Measurements from ENCODE around the gene NUDT1.

Gene NUDT1

DNA sequence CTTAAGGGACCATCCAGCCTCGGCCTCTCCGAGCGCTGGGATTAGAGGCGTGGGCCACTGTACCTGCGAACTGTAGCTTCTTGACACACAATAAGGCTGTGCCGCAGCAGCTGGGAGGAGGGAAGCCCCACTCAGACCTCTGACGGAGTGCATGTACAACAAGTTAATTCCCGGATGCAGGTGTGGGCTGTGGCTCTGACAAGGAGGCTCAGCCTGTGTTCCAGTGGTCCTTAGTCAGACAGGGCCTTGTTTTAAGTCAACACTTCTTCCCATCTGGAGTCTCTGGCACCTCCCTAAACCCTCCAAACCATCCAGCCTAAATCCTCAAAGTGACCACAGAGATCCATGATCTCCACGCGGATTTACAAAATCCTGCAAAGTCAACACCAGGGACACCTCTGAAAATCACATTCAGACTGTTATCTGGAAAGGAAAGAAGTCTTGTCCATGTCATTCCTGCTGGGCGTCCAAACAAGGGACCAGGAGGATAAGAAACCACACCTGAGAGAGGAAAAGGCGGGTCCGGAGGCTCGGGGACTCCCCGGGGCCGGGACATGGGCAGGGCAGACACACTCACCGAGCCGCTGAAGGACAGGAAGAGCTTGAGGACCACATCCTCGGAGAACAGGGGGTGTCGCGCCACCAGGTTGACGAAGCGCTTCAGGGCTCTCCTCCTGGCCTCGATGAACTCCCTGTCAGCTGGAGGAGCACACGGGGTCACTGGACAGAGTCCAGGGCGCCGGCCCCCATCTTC is 29.4 kb downstream of the NUDT1 start:
- DNase-seq, result no peak

DNA sequence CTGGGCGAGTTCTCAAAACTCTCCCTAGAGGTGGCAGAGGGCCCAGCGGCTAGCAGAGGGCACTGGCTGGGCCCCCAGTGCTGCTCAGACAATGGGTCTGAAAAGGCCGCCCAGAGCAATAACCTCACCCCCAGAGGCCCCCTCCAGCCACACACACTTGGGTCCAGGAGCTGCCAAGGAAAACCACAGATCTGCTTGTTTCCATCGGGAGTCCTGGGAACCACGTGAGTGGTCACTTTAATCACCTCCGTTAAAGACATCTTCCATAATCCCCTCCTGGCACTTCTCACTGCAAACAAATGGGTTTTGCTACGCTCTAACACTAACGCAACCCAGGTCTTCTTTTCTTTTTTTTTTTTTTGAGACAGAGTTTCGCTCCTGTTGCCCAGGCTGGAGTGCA is 30.0 kb downstream of the NUDT1 start:
- no peak for DNase-seq

DNA sequence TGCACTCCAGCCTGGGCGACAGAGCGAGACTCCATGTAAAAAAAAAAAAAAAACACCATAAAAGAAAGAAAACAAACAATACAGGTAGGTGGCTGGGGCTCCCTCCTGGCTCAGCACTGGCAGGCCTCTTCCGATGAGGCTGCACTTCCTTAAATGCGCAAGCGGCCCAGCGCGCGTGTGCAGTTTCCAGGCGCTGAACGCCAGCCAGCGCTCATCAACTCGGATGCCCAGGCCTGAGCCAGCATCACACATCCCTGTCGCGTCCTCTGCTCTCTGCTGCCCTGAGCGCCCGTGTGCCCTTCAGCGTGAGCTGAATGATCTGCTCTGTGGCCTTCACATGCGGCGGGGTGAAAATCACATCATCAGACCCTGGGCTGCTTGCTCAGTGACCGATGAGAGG is 31.8 kb downstream of the NUDT1 start:
- DNase-seq, result no peak

DNA sequence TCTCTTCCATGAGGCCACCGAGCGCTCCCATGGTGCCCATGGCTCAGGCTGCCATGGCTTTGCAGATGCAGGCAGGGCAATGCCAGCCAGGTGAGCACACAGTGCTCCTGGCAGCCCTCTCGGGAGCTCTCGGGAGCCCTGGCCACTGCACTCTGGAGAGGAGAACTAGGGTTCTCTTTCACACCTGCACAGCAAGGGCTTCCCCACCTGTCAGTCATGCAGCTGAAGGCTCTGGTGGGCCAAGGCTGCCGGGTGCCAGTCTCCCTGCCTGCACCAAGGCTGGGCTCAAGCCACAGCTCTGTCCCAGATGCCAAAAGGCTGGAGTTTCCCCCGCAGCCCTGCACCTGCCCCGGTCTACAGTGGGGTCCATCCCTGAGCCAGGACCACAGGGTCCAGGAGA is 32.6 kb downstream of the NUDT1 start:
- DNase-seq, result no peak

DNA sequence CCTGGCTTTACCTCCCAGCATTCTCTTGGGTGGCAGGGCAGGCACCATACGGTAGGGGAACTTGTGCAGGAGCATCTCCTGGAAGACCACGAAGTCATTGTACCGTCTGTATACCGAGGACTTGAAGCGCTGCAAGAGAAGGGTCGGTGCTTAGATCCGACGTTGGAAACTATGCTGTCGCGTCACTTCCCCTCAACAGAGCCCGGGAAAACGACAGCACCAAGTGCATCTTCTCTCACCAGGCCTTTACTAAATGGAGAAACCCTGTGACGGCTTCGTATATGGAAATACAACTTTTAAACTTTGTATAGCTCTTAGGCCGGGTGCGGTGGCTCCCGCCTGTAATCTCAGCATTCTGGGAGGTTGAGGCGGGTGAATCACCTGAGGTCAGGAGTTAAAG is 33.1 kb downstream of the NUDT1 start:
- no peak for DNase-seq

DNA sequence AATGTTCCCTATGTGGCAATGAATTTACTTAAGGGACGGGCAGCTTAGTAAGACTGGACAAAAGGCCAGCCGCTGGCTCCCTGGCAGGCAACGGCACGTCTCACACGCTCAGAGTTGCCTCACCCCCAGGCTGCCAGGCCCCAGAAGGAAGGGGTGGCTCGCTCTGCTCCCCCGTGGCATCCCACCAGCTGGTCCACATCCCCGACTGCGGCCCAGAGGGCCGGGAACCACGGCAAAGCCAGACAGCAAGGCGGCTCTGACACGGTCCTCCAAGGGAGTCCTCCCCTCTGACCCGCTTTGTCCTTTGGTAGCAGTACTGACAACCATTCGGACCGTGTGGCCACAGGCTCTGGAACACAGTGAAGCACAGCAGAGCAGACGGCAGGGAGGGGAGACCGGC is 34.1 kb downstream of the NUDT1 start:
- DNase-seq, result no peak

DNA sequence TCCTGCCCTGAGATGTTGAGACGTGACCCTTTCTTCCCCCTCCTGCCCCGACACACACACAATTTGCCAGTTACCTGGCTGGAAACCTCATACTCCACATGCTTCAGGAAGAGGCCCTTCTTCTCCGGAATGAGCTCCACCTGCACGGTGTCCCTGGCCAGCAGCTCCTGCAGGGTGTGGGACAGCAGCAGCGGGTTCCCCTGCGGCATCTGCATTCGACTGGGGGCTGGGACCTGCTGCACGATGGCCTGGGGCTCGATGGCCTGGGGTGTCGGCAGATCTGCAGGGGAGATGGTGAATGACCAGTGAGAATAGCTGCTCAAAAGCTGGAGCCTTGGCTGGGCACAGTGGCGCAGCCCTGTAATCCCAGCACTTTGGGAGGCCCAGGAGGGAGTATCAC is 36.0 kb downstream of the NUDT1 start:
- DNase-seq, result no peak

DNA sequence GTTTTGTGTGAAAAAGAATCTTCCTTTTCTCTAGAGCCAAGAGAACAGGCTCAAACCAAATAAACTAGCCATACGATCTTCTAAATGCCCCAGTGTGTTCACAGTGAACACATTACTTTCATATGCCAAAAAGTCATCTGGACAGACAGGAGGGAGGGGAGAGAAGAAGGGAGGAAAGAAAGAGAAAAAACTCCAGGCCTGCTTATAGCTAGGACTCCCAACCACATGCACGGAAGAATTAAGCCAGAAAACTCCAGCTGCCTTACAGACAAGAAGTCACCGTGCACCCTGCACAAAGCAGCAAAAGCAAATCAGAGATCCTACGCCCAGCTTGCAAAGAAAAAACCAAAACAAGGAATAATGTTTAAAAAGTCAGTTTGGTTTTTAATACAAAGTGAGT is 37.9 kb downstream of the NUDT1 start:
- DNase-seq, result peak in 1 of 2 experiments; percentile 62

DNA sequence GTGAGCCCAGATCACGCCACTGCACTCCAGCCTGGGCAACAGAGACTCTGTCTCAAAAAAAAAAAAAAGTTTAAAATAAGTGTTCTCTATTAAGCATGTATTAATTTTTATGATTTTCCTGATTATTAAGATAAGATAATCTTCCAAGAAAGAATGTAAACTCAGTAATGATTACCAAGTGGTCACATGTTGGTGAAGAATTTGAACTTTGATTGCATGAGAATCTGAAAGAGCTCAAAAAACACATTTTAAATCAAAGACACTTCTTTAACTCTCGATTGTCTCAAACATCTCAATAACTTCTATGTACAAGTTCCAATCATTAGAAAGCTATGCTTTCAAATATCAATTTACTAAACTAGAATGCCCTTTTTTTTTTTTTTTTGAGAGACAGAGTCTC is 38.4 kb downstream of the NUDT1 start:
- DNase-seq, result no peak

DNA sequence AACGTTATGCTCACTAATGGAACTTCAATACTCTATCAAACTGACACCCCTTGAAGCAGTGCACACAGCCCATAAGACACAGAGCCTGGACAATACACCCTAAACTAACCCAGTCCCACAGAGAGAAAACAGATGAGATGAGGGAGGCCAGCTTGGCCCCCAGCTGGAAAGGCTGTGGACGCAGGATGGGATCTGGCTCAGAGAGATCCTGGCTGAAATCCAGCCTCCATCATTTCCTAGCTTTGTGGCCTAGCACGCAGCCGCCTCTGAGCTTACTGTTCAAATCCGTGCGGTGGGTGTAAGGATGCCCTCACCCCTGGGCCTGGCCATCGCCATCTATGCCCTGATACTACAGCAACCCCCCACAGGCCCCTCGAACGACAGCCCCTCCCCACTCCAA is 39.5 kb downstream of the NUDT1 start:
- peak; percentile 18 to 80 for DNase-seq

DNA sequence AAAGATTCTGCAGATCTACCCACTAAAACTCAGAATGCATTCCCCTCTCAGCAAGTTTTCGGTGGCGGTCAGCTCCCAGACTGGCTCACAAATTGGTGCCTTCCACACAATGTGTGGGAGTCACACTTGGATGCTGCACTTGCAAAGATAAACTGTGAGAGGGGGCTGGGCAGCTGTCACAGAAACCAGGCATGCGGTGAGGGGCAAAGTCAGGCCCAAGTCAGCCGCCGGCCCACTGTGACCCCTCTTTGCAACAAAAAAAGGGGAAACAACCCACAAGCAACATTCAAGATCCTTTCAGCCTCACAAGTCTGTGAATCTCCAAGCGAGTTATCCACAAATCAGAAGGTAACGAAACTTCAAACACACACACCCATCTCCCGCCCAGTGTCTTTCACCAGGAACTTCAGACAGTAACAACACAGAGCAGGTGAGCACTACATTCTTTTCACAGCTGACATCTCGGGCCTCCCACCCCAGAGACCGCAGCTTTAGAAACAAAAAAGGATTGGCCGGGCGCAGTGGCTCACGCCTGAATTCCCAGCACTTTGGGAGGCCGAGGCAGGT is 40.2 kb downstream of the NUDT1 start:
- DNase-seq, result no peak

DNA sequence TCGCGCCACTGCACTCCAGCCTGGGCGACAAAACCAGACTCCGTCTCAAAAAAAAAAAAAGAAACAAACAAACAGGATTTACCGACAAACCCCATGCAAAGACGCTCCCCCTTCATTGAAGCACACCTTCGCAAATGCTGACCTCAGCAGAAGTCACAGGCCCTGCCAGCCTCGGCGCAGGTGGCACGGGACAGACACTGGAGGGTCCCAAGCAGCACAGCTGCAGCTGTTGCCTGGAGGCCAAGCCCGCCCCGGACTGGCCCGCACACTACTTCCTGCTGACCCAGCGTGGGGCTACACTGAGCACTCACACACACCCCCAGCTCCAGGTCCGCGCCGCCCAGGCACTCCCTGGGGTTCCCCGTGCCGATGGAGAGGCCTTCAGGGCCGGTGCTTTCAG is 41.0 kb downstream of the NUDT1 start:
- no peak for DNase-seq

DNA sequence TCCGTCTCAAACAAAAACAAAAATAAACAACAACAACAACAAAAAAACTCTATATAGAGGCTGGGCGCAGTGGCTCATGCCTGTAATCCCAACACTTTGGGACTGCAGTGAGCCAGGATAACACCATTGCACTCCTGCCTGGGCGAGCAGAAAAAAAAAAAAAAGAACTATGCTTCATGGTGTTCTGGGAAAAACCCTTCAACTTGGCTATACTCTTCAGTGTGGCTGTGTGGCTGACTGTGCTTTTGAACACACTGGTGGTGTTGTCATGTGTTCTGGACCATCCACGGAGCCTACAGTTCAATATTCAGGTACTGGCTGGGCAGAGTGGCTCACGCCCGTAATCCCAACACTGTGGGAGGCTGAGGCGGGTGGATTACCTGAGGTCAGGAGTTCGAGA is 45.7 kb downstream of the NUDT1 start:
- DNase-seq, result no peak

DNA sequence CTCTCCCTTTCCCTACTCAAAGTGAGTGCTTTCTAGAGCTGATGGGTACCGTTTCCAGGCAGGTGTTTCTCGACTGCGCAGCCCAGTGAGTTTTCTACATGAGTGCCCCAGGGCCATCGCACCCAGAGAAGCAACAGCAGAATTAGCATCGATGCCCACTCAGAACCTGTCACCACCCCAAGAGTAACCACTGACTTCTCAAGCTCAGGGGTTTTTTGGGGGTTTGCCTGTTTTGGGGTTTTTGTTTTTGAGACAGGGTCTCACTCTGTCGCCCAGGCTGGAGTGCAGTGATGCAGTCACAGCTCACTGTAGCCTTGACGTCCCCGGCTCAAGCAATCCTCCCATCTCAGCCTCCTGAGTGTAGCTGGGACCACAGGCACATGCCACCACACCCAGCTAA is 46.5 kb downstream of the NUDT1 start:
- DNase-seq, result no peak

DNA sequence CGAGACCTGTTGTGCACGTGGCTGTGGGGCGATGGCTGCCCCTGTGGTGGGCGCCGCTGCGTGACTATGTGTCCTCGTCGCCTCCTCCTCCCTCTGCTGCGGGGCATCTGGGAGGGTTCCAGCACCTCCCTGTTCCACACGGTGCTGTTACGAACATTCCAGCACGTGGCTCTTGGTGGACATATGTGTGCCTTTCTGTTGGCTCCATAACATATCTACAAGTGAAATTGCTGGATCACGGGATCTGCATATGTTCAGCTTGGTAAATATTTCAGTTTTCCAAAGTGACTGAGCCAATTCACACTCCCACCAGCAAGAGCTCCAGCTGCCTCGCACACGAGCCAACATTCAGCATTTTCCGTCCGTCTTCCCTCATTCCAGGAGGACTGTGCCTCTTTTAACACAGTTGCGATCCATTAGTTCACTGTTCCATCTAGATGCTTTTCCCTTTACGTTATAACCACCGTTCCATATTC is 47.1 kb downstream of the NUDT1 start:
- DNase-seq, result peak in 1 of 2 experiments; percentile 32

DNA sequence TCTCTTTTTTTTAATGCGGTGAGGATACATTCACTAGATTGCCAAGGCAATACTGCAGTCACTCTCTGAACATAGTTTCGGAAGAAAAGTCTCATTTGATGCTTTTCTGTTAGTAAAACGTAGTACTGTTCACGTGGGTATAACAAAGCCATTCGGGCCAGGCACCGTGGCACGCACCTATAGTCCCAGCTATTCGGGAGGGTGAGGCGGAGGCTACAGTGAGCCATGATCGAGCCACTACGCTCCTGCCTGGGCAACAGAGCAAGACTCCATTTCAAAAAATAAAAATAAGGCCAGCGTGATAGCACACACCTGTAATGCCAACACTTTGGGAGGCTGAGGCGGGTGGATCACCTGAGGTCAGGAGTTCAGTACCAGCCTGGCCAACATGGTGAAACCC is 47.6 kb downstream of the NUDT1 start:
- DNase-seq, result no peak

DNA sequence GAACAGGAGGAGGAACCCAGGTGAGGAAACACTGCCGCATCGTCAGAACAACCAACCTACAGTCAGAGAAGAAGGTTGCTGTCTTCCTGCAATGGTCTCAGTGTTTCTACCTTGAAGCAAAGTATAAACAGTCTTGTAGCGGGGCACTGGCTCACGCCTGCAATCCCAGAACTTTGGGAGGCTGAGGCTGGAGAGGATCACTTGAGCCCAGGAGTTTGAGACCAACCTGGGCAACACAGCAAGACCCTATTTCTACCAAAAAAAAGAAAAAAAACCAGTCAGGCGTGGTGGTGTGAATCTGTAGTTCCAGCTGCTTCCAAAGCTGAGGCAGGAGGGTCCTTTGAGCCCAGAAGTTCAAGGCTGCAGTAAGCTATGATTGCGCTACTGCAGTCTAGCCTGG is 48.9 kb downstream of the NUDT1 start:
- no peak for DNase-seq

DNA sequence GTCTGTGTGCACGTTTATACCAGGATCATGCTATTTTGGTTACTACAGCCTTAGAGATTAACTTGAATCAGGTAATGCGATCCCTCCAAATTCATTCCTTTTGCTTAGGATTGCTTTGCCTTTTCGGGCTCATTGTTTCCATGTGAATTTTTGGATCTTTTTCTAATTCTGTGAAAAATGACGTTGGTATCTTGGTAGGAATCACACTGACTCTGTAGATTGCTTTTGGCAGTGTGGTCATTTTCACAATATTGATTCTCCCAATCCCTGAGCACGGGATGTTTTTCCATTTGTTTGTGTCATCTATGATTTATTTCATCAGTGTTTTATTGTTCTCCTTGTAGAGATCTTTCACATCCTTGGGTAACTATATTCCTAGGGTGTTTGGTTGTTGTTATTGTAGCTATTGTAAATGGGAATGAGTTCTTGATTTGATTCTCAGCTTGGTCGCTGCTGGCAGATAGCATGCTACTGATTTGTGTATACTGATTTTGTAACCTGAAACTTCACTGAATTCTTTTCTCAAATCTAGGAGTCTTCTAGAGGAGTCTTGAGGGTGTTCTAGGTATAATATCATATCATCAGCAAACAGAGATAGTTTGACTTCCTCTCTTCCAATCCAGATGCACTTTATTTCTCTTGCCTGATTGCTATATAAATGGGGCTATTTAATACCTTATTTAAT is 54.1 kb downstream of the NUDT1 start:
- DNase-seq, result no peak

DNA sequence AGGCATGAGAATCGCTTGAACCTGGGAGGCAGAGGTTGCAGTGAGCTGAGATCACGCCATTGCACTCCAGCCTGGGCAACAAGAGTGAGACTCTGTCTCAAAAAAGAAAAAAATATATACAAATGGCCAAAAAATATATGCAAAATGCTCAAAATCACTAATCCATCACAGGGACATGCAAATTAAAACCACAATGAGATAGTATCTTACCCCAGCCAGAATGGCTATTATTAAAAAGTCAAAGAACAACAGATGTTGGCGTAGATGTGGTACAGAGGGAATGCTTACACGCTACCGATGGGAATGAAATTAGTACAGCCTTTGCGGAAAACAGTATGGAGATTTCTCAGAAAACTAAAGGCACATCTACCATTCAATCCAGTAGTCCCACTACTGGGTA is 54.8 kb downstream of the NUDT1 start:
- DNase-seq, result no peak

DNA sequence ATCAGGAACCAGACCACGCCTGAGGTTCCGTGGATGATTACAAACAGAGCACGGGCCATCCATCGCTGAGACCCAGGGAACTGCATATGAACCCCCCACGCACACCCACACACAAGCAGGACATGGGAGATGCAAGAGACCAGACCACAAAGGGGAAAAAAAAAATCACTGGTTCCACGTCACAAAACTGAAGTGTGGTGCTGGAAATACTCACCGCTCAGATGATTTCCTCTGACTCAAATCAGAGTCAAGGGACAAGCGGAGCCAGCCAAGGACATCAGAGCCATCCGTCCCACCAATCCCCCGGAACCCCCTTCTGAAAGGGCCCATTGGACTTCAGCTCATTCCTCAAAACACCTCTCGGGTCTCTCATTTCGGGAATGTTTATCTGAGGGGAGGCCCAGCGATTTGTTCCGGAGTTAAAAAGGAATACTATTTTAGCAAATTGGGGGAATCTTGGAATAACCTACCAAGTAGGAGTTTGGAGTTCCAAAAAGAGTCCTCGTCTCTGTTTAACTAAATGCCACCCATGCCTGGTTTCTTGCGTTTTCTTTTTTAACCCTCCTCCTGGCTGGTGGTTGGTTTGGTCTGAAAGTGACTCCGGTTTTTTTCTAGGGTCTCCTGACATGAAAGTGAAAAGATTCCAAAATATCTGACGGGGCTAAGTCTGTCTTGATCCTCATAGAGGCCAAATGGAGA is 57.3 kb downstream of the NUDT1 start:
- DNase-seq, result no peak

DNA sequence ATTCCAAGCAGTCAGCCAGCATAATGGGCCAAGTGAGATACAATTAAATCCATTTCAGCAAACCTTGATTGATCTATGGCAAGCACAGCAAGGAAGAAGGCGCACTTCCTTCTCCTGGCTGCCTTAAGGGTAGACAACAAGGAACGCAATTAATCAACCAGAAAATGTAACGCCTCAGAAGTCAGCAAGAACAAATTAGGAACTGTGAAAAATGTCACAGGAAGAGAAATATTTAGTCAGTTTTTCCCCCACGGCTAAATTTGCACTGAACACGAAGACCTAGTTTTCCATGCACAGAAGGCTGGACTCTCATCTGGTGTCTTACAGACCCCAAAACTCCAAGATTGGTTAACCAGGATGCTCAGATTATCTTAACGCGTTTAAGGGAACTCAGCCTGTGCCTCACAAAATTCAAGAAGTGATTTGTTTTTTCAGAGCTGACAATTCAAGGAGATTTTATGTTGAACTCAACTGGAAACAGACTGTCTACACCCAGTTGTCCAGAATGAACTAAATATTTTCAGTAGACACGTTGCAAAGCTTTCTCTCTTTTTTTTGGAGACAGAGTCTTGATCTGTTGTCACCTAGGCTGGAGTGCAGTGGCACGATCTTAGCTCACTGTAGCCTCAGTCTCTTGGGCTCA is 58.0 kb downstream of the NUDT1 start:
- no peak for DNase-seq
